ENCODE results near the gene HNRNPH1. TPM values are rescaled to one million over a fixed set of nuclear protein-coding genes. Genes with fewer than 3 reads are reported as not detected.

HNRNPH1 gene
- total and polyA plus RNA-seq, 2 donors from 2014 or later: 191 to 564 TPM

DNA sequence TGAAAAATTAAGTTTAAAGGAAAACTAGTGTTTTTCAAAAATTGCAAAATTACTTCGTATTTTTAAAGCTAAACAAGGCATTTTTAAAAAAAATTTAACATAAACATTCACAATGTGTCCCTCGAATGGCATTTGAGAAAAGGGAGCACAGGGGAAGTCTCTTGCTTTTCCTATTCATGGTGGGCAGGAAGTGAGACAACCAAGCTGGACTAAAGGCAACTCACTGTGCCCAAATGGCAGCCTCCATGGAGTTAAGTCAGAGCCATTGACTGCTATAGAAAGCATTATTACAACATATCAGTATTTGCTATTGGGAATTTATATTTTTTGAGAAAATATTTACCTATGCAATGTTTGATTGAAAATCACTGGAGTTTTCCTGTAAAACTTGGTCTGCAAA, 8.3 kb downstream of the HNRNPH1 start:
- TF ChIP-seq, protein P1, sequence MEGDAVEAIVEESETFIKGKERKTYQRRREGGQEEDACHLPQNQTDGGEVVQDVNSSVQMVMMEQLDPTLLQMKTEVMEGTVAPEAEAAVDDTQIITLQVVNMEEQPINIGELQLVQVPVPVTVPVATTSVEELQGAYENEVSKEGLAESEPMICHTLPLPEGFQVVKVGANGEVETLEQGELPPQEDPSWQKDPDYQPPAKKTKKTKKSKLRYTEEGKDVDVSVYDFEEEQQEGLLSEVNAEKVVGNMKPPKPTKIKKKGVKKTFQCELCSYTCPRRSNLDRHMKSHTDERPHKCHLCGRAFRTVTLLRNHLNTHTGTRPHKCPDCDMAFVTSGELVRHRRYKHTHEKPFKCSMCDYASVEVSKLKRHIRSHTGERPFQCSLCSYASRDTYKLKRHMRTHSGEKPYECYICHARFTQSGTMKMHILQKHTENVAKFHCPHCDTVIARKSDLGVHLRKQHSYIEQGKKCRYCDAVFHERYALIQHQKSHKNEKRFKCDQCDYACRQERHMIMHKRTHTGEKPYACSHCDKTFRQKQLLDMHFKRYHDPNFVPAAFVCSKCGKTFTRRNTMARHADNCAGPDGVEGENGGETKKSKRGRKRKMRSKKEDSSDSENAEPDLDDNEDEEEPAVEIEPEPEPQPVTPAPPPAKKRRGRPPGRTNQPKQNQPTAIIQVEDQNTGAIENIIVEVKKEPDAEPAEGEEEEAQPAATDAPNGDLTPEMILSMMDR (IDR thresholded peaks at IDR 0.05; ENCODE audit: borderline replicate concordance, extremely low read depth, insufficient read depth): no peak
- Histone ChIP-seq H3K9ac (ENCODE audit: low read length in 3 of 3) (no peak overlapping the region), H3K27ac (ENCODE audit: low read depth in 2 of 2, low read length in 2 of 2) (no peak overlapping the region), H3K9me3 (ENCODE audit: control insufficient read depth in 2 of 3, insufficient read depth in 1 of 3, low read length in 3 of 3) (no peaks in the 10 kb centered on the region), H3K4me3 (ENCODE audit: low read length in 3 of 3) (no peak overlapping the region), H3K36me3 (ENCODE audit: control insufficient read depth in 2 of 3, insufficient read depth in 3 of 3, low read length in 3 of 3) (peaks cover 43 to 93% (median 70%) of the 10 kb centered on the region in 3 donors), H3K27me3 (ENCODE audit: control insufficient read depth, insufficient read depth, low read length) (no peaks in the 10 kb centered on the region), H3K4me1 (ENCODE audit: control insufficient read depth in 2 of 3, insufficient read depth in 2 of 3, low read depth in 1 of 3, low read length in 3 of 3) (peaks cover 2 to 14% (median 11%) of the 10 kb centered on the region in 3 donors)
- DNase-seq: no peak
- no peak for FAIRE-seq
- intact Hi-C loops (cut with DNase I): no loop called here

DNA sequence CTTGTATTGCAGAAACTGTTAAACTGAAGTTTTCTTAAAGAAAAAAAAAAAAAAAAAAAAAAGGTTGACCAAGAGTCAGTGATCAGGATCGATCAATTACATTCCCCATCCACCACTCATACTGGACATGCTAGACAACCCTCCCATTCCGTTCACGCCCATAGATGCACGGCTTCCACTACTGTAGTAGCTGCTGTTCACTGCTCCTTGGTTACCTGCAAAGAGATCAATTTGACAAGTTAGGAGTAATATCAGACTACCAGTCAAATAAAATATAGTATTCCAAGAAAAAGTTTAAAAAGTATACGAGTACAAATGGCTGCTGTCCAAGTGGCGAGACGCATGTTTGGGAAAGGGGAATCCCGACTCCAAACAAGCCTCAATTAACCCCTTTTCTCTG, 8.7 kb downstream of the HNRNPH1 start:
- Histone ChIP-seq H3K4me3 (ENCODE audit: low read length in 3 of 3) (no peak overlapping the region), H3K9ac (ENCODE audit: low read length in 3 of 3) (no peak overlapping the region), H3K27me3 (ENCODE audit: control insufficient read depth, insufficient read depth, low read length) (no peaks in the 10 kb centered on the region), H3K4me1 (ENCODE audit: control insufficient read depth in 2 of 3, insufficient read depth in 2 of 3, low read depth in 1 of 3, low read length in 3 of 3) (peaks cover 2 to 13% (median 7%) of the 10 kb centered on the region in 3 donors), H3K36me3 (ENCODE audit: control insufficient read depth in 2 of 3, insufficient read depth in 3 of 3, low read length in 3 of 3) (peaks cover 43 to 92% (median 70%) of the 10 kb centered on the region in 3 donors), H3K27ac (ENCODE audit: low read depth in 2 of 2, low read length in 2 of 2) (no peak overlapping the region), H3K9me3 (ENCODE audit: control insufficient read depth in 2 of 3, insufficient read depth in 1 of 3, low read length in 3 of 3) (no peaks in the 10 kb centered on the region)
- DNase-seq (no peak), FAIRE-seq (no peak)
- TF ChIP-seq, protein P1 (IDR thresholded peaks at IDR 0.05; ENCODE audit: borderline replicate concordance, extremely low read depth, insufficient read depth): no peak
- intact Hi-C loops (cut with DNase I): no loop called here

DNA sequence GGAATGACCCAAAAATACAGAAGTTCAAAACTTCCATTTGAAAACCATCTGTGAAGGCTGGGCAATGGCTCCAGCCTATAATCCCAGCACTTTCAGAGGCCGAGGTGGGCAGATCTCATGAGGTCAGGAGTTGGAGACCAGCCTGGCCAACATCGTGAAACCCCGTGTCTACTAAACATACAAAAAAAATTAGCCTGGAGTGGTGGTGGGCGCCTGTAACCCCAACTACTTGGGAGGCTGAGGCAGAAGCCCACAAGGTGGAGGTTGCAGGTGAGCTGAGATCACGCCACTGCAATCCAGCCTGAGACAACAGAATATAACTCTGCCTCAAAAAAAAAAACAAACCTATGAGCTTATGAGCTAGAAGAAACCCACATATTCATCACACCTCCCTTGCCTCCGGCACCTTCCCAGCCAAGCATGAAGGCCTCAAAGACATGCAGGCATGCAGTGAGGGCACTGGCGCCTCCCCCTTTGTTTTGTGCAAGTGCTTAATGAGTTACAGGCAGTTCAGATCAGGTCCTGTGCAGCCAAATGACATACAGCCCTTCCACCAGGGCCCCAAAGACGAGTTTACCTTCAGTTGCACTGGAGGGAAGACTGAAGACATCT, 9.9 kb downstream of the HNRNPH1 start:
- FAIRE-seq (no peak), DNase-seq (peak; percentile 66 to 88 (median 80))
- no peaks in the 10 kb centered on the region for H3K27me3 ChIP-seq (ENCODE audit: control insufficient read depth, insufficient read depth, low read length)
- intact Hi-C loops (cut with DNase I): no loop called here
- no peak overlapping the region for H3K9ac ChIP-seq (ENCODE audit: low read length in 3 of 3)
- peaks cover 45 to 88% (median 66%) of the 10 kb centered on the region in 3 donors for H3K36me3 ChIP-seq (ENCODE audit: control insufficient read depth in 2 of 3, insufficient read depth in 3 of 3, low read length in 3 of 3)
- H3K4me3 ChIP-seq (ENCODE audit: low read length in 3 of 3): no peak overlapping the region
- TF ChIP-seq, protein P1 (IDR thresholded peaks at IDR 0.05; ENCODE audit: borderline replicate concordance, extremely low read depth, insufficient read depth): no peak
- no peak overlapping the region for H3K27ac ChIP-seq (ENCODE audit: low read depth in 2 of 2, low read length in 2 of 2)
- peaks cover 2 to 13% (median 4%) of the 10 kb centered on the region in 3 donors for H3K4me1 ChIP-seq (ENCODE audit: control insufficient read depth in 2 of 3, insufficient read depth in 2 of 3, low read depth in 1 of 3, low read length in 3 of 3)
- no peaks in the 10 kb centered on the region for H3K9me3 ChIP-seq (ENCODE audit: control insufficient read depth in 2 of 3, insufficient read depth in 1 of 3, low read length in 3 of 3)

All from kidney (tissue), 14 donors.